ENCODE measurements around the gene AGAP3. TPM values are rescaled to one million over a fixed set of nuclear protein-coding genes. Genes with fewer than 3 reads are reported as not detected.

Gene AGAP3
- total RNA-seq, 2 experiments from 2014 or later, result 20.6 to 22.0 TPM

DNA sequence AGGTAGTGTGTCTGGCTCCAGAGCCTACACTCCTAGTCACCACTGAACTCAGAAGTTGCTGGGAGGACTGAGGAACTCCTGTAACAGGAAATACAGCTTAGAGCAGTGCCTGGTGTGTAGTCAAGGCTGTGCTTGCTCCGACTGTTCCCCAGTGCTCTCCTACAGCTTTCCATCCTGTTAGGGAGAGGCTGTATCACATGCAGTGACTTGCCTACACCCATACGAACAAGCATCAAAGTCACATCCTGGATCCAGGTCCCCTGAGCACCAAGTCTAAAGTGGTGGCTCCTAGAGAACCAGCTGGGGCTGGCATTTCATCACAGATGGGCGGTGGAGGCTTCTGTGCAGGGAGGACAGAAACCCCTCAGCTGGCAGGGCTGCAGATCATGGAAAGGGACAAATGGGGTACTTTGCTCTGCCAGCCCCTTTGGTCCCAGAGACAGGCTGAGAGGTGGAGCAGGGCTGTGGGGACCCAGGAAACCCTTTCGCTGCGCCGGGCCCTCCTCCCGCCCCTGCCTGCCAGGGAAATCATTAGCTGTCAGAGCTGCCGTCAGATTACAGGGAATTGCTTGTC, 93.1 kb downstream of the AGAP3 start:
- CTCF ChIA-PET, result interaction anchor here (0.6 to 1.5 kb wide), 3 partner anchors 12 to 64 kb away, joined by 3 to 5 read pairs (median 4); partner anchors contain the start of gene GBX1
- H3K27me3 Mint-ChIP-seq, result peaks cover 11% of the 10 kb centered on the region

DNA sequence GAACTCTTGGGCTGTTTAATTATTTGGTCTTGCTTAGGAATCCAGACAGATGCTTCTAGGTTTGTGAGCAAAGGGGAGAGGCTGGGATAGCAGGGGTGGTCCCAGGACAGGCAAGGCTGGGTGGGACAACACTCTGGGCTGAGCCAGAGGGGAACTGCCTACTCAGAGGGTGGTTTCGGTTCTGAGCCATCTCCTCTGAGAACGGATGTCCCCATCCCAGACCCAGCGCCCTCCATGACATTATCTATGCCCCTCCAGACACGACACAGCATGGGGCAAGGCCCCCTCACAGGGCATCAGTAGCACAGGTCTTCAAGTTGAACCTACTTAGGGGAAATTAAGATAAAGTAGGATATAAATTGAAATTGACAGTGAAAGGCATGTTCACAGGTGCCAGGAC, 93.7 kb downstream of the AGAP3 start:
- Mint-ChIP-seq H3K4me3 (no peak overlapping the region), H3K4me1 (ENCODE audit: low read depth) (no peaks in the 10 kb centered on the region), H3K9me3 (no peaks in the 10 kb centered on the region), H3K36me3 (ENCODE audit: low read depth) (no peaks in the 10 kb centered on the region), H3K27me3 (peaks cover 8% of the 10 kb centered on the region), H3K27ac (no peak overlapping the region)
- TF ChIP-seq, protein P1, sequence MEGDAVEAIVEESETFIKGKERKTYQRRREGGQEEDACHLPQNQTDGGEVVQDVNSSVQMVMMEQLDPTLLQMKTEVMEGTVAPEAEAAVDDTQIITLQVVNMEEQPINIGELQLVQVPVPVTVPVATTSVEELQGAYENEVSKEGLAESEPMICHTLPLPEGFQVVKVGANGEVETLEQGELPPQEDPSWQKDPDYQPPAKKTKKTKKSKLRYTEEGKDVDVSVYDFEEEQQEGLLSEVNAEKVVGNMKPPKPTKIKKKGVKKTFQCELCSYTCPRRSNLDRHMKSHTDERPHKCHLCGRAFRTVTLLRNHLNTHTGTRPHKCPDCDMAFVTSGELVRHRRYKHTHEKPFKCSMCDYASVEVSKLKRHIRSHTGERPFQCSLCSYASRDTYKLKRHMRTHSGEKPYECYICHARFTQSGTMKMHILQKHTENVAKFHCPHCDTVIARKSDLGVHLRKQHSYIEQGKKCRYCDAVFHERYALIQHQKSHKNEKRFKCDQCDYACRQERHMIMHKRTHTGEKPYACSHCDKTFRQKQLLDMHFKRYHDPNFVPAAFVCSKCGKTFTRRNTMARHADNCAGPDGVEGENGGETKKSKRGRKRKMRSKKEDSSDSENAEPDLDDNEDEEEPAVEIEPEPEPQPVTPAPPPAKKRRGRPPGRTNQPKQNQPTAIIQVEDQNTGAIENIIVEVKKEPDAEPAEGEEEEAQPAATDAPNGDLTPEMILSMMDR (IDR thresholded peaks at IDR 0.05), result no peak
- ATAC-seq, result no peak
- POLR2A ChIA-PET, result no interaction called here
- no peak for DNase-seq
- CTCF ChIA-PET, result interaction anchor here (0.6 to 1.2 kb wide), 2 partner anchors 56 to 64 kb away, joined by 3 to 4 read pairs; no protein-coding TSS in a partner anchor
- intact Hi-C loops (cut with micrococcal nuclease), result no loop called here

More for the DNA sequence above, 93.1 kb downstream of the AGAP3 start:
- TF ChIP-seq, protein P1 (IDR thresholded peaks at IDR 0.05), result no peak
- ATAC-seq (no peak), DNase-seq (no peak)
- H3K4me1 Mint-ChIP-seq (ENCODE audit: low read depth), result no peaks in the 10 kb centered on the region
- H3K9me3 Mint-ChIP-seq, result no peaks in the 10 kb centered on the region
- H3K4me3 Mint-ChIP-seq, result no peak overlapping the region
- H3K27ac Mint-ChIP-seq, result no peak overlapping the region
- intact Hi-C loops (cut with micrococcal nuclease), result no loop called here
- POLR2A ChIA-PET, result no interaction called here
- no peaks in the 10 kb centered on the region for H3K36me3 Mint-ChIP-seq (ENCODE audit: low read depth)

- Mint-ChIP-seq H3K36me3 (ENCODE audit: low read depth) (no peaks in the 10 kb centered on the region), H3K9me3 (no peaks in the 10 kb centered on the region)
Measured at GRCh38 chr7:151181011-151181431, 94.7 kb downstream of the AGAP3 start.

DNA sequence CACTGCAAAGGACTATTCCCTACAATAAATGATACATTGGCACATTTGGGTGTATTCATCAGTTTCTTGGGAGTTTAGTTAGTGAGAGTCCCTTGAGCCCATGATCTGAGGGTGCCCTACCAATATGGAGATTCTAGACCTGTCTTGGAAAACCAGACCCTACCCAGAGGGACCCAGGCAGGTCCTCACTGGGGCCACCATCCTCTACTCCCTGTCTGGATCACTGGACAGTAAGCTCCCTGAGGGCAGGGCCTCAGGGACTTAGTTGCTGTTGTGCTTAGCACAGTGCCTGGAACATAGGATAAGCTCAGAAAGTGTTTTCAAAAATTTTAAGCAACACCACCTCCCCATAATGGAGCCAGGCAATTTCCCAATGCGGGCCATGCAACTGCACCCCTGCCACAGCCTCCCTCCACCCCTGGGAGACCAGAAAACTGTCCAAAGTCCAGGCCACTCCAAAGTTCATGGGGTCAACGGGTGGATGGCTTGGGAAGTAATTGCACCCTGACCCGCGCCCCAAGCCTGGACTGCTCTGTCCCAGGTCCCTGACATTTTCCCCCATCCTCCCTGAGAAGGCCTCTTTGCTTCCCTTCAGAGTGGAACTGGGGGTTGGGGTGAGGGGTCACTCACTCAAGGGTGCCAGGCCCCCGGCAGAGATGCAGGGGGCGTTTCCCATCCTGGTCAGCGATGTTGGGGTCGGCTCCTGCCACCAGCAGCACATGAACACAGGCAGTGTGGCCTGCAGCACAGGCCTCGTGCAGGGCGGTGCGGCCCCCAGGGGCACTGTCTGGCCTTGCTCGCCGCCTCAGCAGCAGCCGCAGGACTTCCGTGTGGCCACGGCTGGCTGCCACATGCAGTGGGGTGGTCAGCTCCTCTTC, 99.7 kb downstream of the AGAP3 start:
- ATAC-seq, result no peak
- Mint-ChIP-seq H3K36me3 (ENCODE audit: low read depth) (no peaks in the 10 kb centered on the region), H3K27ac (no peak overlapping the region), H3K4me3 (no peak overlapping the region), H3K9me3 (no peaks in the 10 kb centered on the region), H3K4me1 (ENCODE audit: low read depth) (no peaks in the 10 kb centered on the region), H3K27me3 (peaks cover 2% of the 10 kb centered on the region)
- no peak for DNase-seq
- ChIA-PET POLR2A (no interaction called here), CTCF (no interaction called here)
- TF ChIP-seq, protein P1 (IDR thresholded peaks at IDR 0.05), result no peak
- intact Hi-C loops (cut with micrococcal nuclease), result no loop called here

More at GRCh38 chr7:151181011-151181431, 94.7 kb downstream of the AGAP3 start:
- no peak overlapping the region for H3K27ac Mint-ChIP-seq
- DNase-seq (no peak), ATAC-seq (no peak)
- intact Hi-C loops (cut with micrococcal nuclease), result no loop called here
- TF ChIP-seq, protein P1 (IDR thresholded peaks at IDR 0.05), result no peak
- CTCF ChIA-PET, result interaction anchor here (1.5 kb wide), 1 partner anchor 9 kb away, joined by 3 read pairs; no protein-coding TSS in a partner anchor
- peaks cover 6% of the 10 kb centered on the region for H3K27me3 Mint-ChIP-seq
- H3K4me3 Mint-ChIP-seq, result no peak overlapping the region
- POLR2A ChIA-PET, result no interaction called here
- no peaks in the 10 kb centered on the region for H3K4me1 Mint-ChIP-seq (ENCODE audit: low read depth)
